ENCODE results near the gene SPEN.
"Not testable (repeated sequence)": the region's sequence is repeated elsewhere in the genome, so short reads cannot be mapped to it uniquely, and the experiment has no call there.

- not testable (repeated sequence) for TF ChIP-seq CTCF (IDR thresholded peaks at IDR 0.05; ENCODE audit: insufficient read depth, low read depth, low read length); EZH2 (IDR thresholded peaks at IDR 0.05; ENCODE audit: insufficient read depth, low read length)
Measured at GRCh38 chr1:15896841-15897610, 49.5 kb downstream of the SPEN start.

All from astrocyte (in vitro differentiated cells and primary cell).